CD14-positive monocyte (primary cell): Measurements from ENCODE around the gene HSPA5. TPM values are rescaled to one million over a fixed set of nuclear protein-coding genes. Genes with fewer than 3 reads are reported as not detected.

Experiments used
- DNase-seq, 3 donors: peaks; one replicate each; pipeline ENCODE4 v3.0.0-alpha.2; 2011 to 2022
- H2AFZ ChIP-seq: 2 replicates; pipeline ENCODE4 v1.6.0; 2012; ENCODE audit warnings: mild to moderate bottlenecking, low read depth, low read length, inconsistent platforms; ENCODE audit not compliant: insufficient read depth, poor library complexity, severe bottlenecking
- H3K27ac ChIP-seq, 2 donors: 1 replicate in 1 of 2; 2 replicates in 1 of 2; pipeline ENCODE4 v1.5.1; 2012 to 2013; ENCODE audit warnings: low read length in 2 of 2, control low read depth in 1 of 2, inconsistent platforms in 1 of 2, low read depth in 1 of 2, mild to moderate bottlenecking in 1 of 2
- H3K27me3 ChIP-seq, 2 donors: one replicate each; pipeline versions ENCODE4 v1.6.0 to v1.6.1; 2011 to 2013; ENCODE audit warnings: low read length in 2 of 2; ENCODE audit not compliant: control insufficient read depth in 2 of 2, insufficient read depth in 2 of 2
- H3K36me3 ChIP-seq, 2 donors: replicated peaks in 1 of 2; 1 replicate in 1 of 2; 2 replicates in 1 of 2; pipeline versions ENCODE4 v1.5.1 to v1.6.1; 2012 to 2013; ENCODE audit warnings: low read length in 2 of 2, control low read depth in 1 of 2, inconsistent platforms in 1 of 2, mild to moderate bottlenecking in 1 of 2; ENCODE audit not compliant: insufficient read depth in 2 of 2, control insufficient read depth in 1 of 2
- H3K4me1 ChIP-seq, 2 donors: 1 replicate in 1 of 2; 2 replicates in 1 of 2; pipeline versions ENCODE4 v1.5.1 to v1.6.1; 2012 to 2013; ENCODE audit warnings: low read length in 2 of 2, control low read depth in 1 of 2, inconsistent platforms in 1 of 2, mild to moderate bottlenecking in 1 of 2, moderate library complexity in 1 of 2; ENCODE audit not compliant: insufficient read depth in 2 of 2, control insufficient read depth in 1 of 2
- H3K4me2 ChIP-seq: replicated peaks from 2 replicates; pipeline ENCODE3; 2012; ENCODE audit warnings: low read length, moderate library complexity, mild to moderate bottlenecking; ENCODE audit not compliant: poor library complexity, severe bottlenecking; ENCODE audit errors: extremely low read depth
- H3K4me3 ChIP-seq, 3 experiments: fragments of 200-600 bp in 1 of 3; sonication (generic) in 1 of 3; replicated peaks in 1 of 3; 1 replicate in 2 of 3; 2 replicates in 1 of 3; pipeline ENCODE4 v1.5.1; 2011 to 2013; ENCODE audit warnings: low read length in 3 of 3, mild to moderate bottlenecking in 3 of 3, control low read depth in 2 of 3, low read depth in 2 of 3, inconsistent platforms in 1 of 3, moderate library complexity in 1 of 3
- H3K79me2 ChIP-seq: 2 replicates; pipeline ENCODE4 v1.6.0; 2012; ENCODE audit warnings: mild to moderate bottlenecking, control low read depth, inconsistent platforms, low read length, moderate library complexity; ENCODE audit not compliant: insufficient read depth
- H3K9ac ChIP-seq: 2 replicates; pipeline ENCODE4 v1.6.0; 2017; ENCODE audit warnings: low read length, mild to moderate bottlenecking; ENCODE audit not compliant: insufficient read depth, poor library complexity, severe bottlenecking
- H3K9me3 ChIP-seq, 2 donors: replicated peaks in 1 of 2; 1 replicate in 1 of 2; 2 replicates in 1 of 2; pipeline versions ENCODE4 v1.5.1 to v1.6.1; 2012 to 2013; ENCODE audit warnings: low read length in 2 of 2, control low read depth in 1 of 2; ENCODE audit not compliant: control insufficient read depth in 1 of 2, insufficient read depth in 1 of 2
- H4K20me1 ChIP-seq: 2 replicates; pipeline ENCODE4 v1.6.0; 2012; ENCODE audit warnings: mild to moderate bottlenecking, low read length, control low read depth, moderate library complexity; ENCODE audit not compliant: insufficient read depth
- H3K27ac Mint-ChIP-seq, 7 donors: one replicate each; pipeline ENCODE4 v1.8.0; 2020; ENCODE audit warnings: mild to moderate bottlenecking in 7 of 7, mixed read lengths in 7 of 7, moderate library complexity in 6 of 7, inconsistent platforms in 2 of 7
- H3K27me3 Mint-ChIP-seq, 3 donors: one replicate each; pipeline ENCODE4 v1.8.0; 2021 to 2022; ENCODE audit warnings: low read depth in 3 of 3, mild to moderate bottlenecking in 3 of 3, mixed read lengths in 3 of 3, moderate library complexity in 3 of 3, inconsistent platforms in 1 of 3
- H3K36me3 Mint-ChIP-seq, 2 donors: one replicate each; pipeline ENCODE4 v1.8.0; 2020; ENCODE audit warnings: mixed read lengths in 2 of 2, inconsistent platforms in 1 of 2, mild to moderate bottlenecking in 1 of 2
- H3K4me1 Mint-ChIP-seq: one replicate; pipeline ENCODE4 v1.8.0; 2020; ENCODE audit warnings: mild to moderate bottlenecking, mixed read lengths
- H3K4me3 Mint-ChIP-seq, 2 donors: one replicate each; pipeline ENCODE4 v1.8.0; 2020; ENCODE audit warnings: mild to moderate bottlenecking in 2 of 2, mixed read lengths in 2 of 2, moderate library complexity in 1 of 2
- H3K9me3 Mint-ChIP-seq, 7 donors: one replicate each; pipeline ENCODE4 v1.8.0; 2020 to 2022; ENCODE audit warnings: mixed read lengths in 7 of 7, mild to moderate bottlenecking in 6 of 7, moderate library complexity in 6 of 7, inconsistent platforms in 2 of 7
- WGBS: methylation state at CpG from one replicate; pipeline ENCODE4 v1.1.5; 2013; ENCODE audit warnings: missing lambda C conversion rate; ENCODE audit not compliant: insufficient coverage; 5-methylcytosine and 5-hydroxymethylcytosine counted together
- intact Hi-C, 2 donors: fragments of 100-400 bp; cut with micrococcal nuclease; formaldehyde crosslinking; loops; one replicate each; pipeline versions ENCODE4 v1.15.0 to v1.15.1; 2023
- polyA plus RNA-seq, 3 donors: library from polyadenylated mRNA; depleted of rRNA in 1 of 3; unstranded in 2 of 3; stranded (reverse) in 1 of 3; fragments of 300-500 nt in 2 of 3; fragments of >200 nt in 1 of 3; fragmentation: Illumina TruSeq in 2 of 3; gene quantifications; 1 replicate in 2 of 3; 2 replicates in 1 of 3; pipeline ENCODE4 v1.2.3, GENCODE V29; 2012 to 2021
- TF ChIP-seq, protein P1 (sequence below): fragments of 200-600 bp; IDR thresholded peaks from one replicate; pipeline ENCODE4 v1.8.0; 2022; ENCODE audit warnings: antibody characterized with exemption, mild to moderate bottlenecking

The HSPA5 gene
- polyA plus RNA-seq, 3 donors: 105 to 238 (median 156) TPM

GRCh38 chr9:125258832-125259534 is 17.8 kb upstream of the HSPA5 start:
- peak; percentile 69 to 91 (median 81) for DNase-seq
- Histone ChIP-seq H4K20me1 (peaks cover 21% of the 10 kb centered on the region), H3K79me2 (peaks cover 30% of the 10 kb centered on the region), H3K9me3 (no peaks in the 10 kb centered on the region), H3K4me2 (peak overlapping the region; percentile 53), H3K4me1 (peaks cover 49 to 53% of the 10 kb centered on the region in 2 donors), H3K27me3 (no peaks in the 10 kb centered on the region), H3K36me3 (peaks cover 0 to 6% of the 10 kb centered on the region in 2 donors), H2AFZ (peak overlapping the region; percentile 63), H3K27ac (peak overlapping the region; percentile 59 to 95), H3K4me3 (peak overlapping the region in 1 of 3 experiments; percentile 97), H3K9ac (peak overlapping the region; percentile 24)
- H3K36me3 Mint-ChIP-seq: peaks cover 7% of the 10 kb centered on the region in 2 donors
- H3K27ac Mint-ChIP-seq: peak overlapping the region; percentile 96 to 99 (median 99)
- TF ChIP-seq, protein P1, sequence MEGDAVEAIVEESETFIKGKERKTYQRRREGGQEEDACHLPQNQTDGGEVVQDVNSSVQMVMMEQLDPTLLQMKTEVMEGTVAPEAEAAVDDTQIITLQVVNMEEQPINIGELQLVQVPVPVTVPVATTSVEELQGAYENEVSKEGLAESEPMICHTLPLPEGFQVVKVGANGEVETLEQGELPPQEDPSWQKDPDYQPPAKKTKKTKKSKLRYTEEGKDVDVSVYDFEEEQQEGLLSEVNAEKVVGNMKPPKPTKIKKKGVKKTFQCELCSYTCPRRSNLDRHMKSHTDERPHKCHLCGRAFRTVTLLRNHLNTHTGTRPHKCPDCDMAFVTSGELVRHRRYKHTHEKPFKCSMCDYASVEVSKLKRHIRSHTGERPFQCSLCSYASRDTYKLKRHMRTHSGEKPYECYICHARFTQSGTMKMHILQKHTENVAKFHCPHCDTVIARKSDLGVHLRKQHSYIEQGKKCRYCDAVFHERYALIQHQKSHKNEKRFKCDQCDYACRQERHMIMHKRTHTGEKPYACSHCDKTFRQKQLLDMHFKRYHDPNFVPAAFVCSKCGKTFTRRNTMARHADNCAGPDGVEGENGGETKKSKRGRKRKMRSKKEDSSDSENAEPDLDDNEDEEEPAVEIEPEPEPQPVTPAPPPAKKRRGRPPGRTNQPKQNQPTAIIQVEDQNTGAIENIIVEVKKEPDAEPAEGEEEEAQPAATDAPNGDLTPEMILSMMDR: no peak
- peak overlapping the region; percentile 42 to 74 for H3K4me3 Mint-ChIP-seq
- peaks cover 59% of the 10 kb centered on the region for H3K4me1 Mint-ChIP-seq
- intact Hi-C loops: no loop called here
- peaks cover 0 to 6% (median 0%) of the 10 kb centered on the region in 7 donors for H3K9me3 Mint-ChIP-seq
- peaks cover 0 to 2% (median 0%) of the 10 kb centered on the region in 3 donors for H3K27me3 Mint-ChIP-seq
- WGBS: no CpG with 5 or more reads among the region's 2 CpGs

DNA sequence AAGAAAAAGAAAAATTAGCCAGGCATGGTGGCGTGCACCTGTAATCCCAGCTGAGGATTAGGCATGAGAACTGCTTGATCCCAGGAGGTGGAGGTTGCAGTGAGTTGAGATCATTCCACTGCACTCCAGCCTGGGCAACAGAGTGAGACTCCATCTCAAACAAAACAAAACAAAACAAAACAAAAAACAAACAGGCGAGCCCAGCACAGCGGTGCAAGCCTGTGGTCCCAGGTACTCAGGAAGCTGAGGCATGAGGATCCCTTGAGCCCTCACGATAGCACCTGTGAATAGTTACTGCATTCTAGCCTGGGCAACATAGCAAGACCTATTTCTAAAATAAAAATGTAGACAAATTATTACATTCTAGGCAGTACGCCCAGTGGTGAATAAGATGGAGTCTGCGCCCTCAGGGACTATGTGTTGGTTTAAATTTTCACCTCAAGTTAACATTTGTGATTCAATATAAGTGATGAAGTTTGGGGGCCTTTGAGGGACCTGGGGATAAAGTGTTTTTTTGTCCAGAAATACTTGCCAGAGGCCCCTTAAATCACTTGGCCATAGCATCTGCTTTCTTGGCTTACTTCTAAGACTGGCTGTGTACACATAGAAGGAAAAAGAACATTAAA is 17.1 kb upstream of the HSPA5 start:
- H3K4me3 ChIP-seq: peak overlapping the region in 1 of 3 experiments; percentile 97
- peaks cover 0 to 1% of the 10 kb centered on the region in 2 donors for H3K36me3 Mint-ChIP-seq

More for the DNA sequence above, 17.1 kb upstream of the HSPA5 start:
- WGBS: 93% methylated on average over 2 of the region's 6 CpGs
- TF ChIP-seq, protein P1: no peak
- Histone ChIP-seq H3K9ac (no peak overlapping the region), H2AFZ (peak overlapping the region; percentile 51), H3K9me3 (no peaks in the 10 kb centered on the region), H3K79me2 (peaks cover 23% of the 10 kb centered on the region), H3K27ac (peak overlapping the region; percentile 66 to 95), H4K20me1 (peaks cover 15% of the 10 kb centered on the region), H3K4me1 (peaks cover 49 to 53% of the 10 kb centered on the region in 2 donors), H3K4me2 (peak overlapping the region; percentile 53), H3K27me3 (no peaks in the 10 kb centered on the region), H3K36me3 (no peaks in the 10 kb centered on the region)
- Mint-ChIP-seq H3K4me1 (peaks cover 53% of the 10 kb centered on the region), H3K27ac (peak overlapping the region; percentile 96 to 99 (median 99)), H3K9me3 (peaks cover 0 to 6% (median 0%) of the 10 kb centered on the region in 7 donors), H3K4me3 (peak overlapping the region in 1 of 2 donors; percentile 74), H3K27me3 (peaks cover 0 to 2% (median 0%) of the 10 kb centered on the region in 3 donors)
- intact Hi-C loops: no loop called here
- no peak for DNase-seq
